Caco-2 (cell line): ENCODE measurements around the gene SLC2A4. TPM values are rescaled to one million over a fixed set of nuclear protein-coding genes. Genes with fewer than 3 reads are reported as not detected.

Experiments used
- BruUV-seq: library from RNA; stranded (reverse); fragments of 400-500 nt; replicated peaks from 2 replicates; lab custom pipeline; 2021; lab: Mats Ljungman, UMichigan
- CTCF ChIA-PET: fragments of 300-600 bp; sonication (Branson Sonifier 250); formaldehyde crosslinking; loops from one replicate; lab custom pipeline; 2022; ENCODE audit warnings: antibody characterized with exemption; lab: Charles Lee
- POLR2A ChIA-PET: fragments of 300-600 bp; sonication (Branson Sonifier 250); formaldehyde crosslinking; loops from one replicate; lab custom pipeline; 2022; ENCODE audit warnings: antibody characterized with exemption; lab: Charles Lee
- DNase-seq, 2 experiments: peaks; one replicate each; pipeline versions ENCODE4 v3.0.0 to v3.0.0-alpha.2; 2020 to 2022
- H3K27me3 ChIP-seq: replicated peaks from 2 replicates; pipeline ENCODE4 v1.6.0; 2011; ENCODE audit warnings: low read length; ENCODE audit not compliant: control insufficient read depth, insufficient read depth
- H3K36me3 ChIP-seq: 2 replicates; pipeline ENCODE4 v1.5.1; 2011; ENCODE audit warnings: low read length; ENCODE audit not compliant: control insufficient read depth, insufficient read depth
- H3K4me1 ChIP-seq: fragments of 250-450 bp; sonication (Bioruptor Pico); 2 replicates; pipeline ENCODE4 v1.5.1; 2020; ENCODE audit warnings: mild to moderate bottlenecking
- H3K4me3 ChIP-seq: 2 replicates; pipeline ENCODE4 v1.5.1; 2011; ENCODE audit warnings: low read depth, mild to moderate bottlenecking, control low read depth, low read length
- H3K9me3 ChIP-seq: fragments of 250-450 bp; sonication (Bioruptor Pico); 2 replicates; pipeline ENCODE4 v1.5.1; 2020; ENCODE audit warnings: mild to moderate bottlenecking, moderate library complexity
- H3K27ac Mint-ChIP-seq: one replicate; pipeline ENCODE4 v1.8.0; 2022; ENCODE audit warnings: mixed read lengths; ENCODE audit not compliant: unreplicated experiment
- H3K27me3 Mint-ChIP-seq: one replicate; pipeline ENCODE4 v1.8.0; 2022; ENCODE audit warnings: mixed read lengths; ENCODE audit not compliant: insufficient read depth, unreplicated experiment
- H3K36me3 Mint-ChIP-seq: one replicate; pipeline ENCODE4 v1.8.0; 2022; ENCODE audit warnings: mild to moderate bottlenecking, mixed read lengths; ENCODE audit not compliant: insufficient read depth, unreplicated experiment
- H3K4me1 Mint-ChIP-seq: one replicate; pipeline ENCODE4 v1.8.0; 2022; ENCODE audit warnings: low read depth, mixed read lengths; ENCODE audit not compliant: unreplicated experiment
- H3K4me3 Mint-ChIP-seq: one replicate; pipeline ENCODE4 v1.8.0; 2022; ENCODE audit warnings: mild to moderate bottlenecking, moderate library complexity, mixed read lengths; ENCODE audit not compliant: unreplicated experiment
- H3K9me3 Mint-ChIP-seq: one replicate; pipeline ENCODE4 v1.8.0; 2022; ENCODE audit warnings: mixed read lengths; ENCODE audit not compliant: unreplicated experiment
- CTCF ChIP-seq, 2 experiments: fragments of 200-600 bp in 1 of 2; IDR thresholded peaks; 1 replicate in 1 of 2; 2 replicates in 1 of 2; pipeline versions ENCODE4 v1.5.1 to v1.8.0; 2011 to 2022; ENCODE audit warnings: antibody characterized with exemption in 1 of 2, control low read depth in 1 of 2, inconsistent platforms in 1 of 2, low read depth in 1 of 2, low read length in 1 of 2, mild to moderate bottlenecking in 1 of 2, moderate library complexity in 1 of 2; ENCODE audit not compliant: insufficient read depth in 1 of 2, severe bottlenecking in 1 of 2, unreplicated experiment in 1 of 2
- intact Hi-C: fragments of 100-400 bp; cut with micrococcal nuclease; formaldehyde crosslinking; loops from one replicate; pipeline ENCODE4 v1.10.0; 2022; ENCODE audit not compliant: unreplicated experiment
- total RNA-seq: library from RNA; stranded (reverse); gene quantifications from 2 replicates; pipeline ENCODE4 v1.2.3, GENCODE V29; 2022

The SLC2A4 gene
- total RNA-seq, 1 experiment from 2014 or later = 0.88 TPM

GRCh38 chr17:7313088-7313889, 31.8 kb downstream of the SLC2A4 start:
- Histone ChIP-seq H3K4me3 (no peak overlapping the region; the same call in 1 of the 2 replicates), H3K4me1 (peaks cover 4% of the 10 kb centered on the region; the same call in 1 of the 2 replicates), H3K36me3 (peaks cover 5% of the 10 kb centered on the region), H3K27me3 (no peaks in the 10 kb centered on the region), H3K9me3 (no peaks in the 10 kb centered on the region)
- H3K27ac Mint-ChIP-seq = peak overlapping the region; percentile 21
- CTCF ChIA-PET = interaction anchor here (0.9 kb wide), 1 partner anchor 17 kb away, joined by 3 read pairs; no protein-coding TSS in a partner anchor
- intact Hi-C loops = no loop called here
- H3K4me3 Mint-ChIP-seq = peak overlapping the region; percentile 82
- POLR2A ChIA-PET = interaction anchor here (1.0 to 1.1 kb wide), 2 partner anchors 16 to 30 kb away, joined by 3 to 7 read pairs; partner anchors contain the start of gene NEURL4
- H3K27me3 Mint-ChIP-seq = no peaks in the 10 kb centered on the region
- BruUV-seq = no TSS peak
- peaks cover 23% of the 10 kb centered on the region for H3K4me1 Mint-ChIP-seq
- peak in 1 of 2 experiments; percentile 4 for TF ChIP-seq CTCF (IDR thresholded peaks at IDR 0.05; ENCODE audit: insufficient read depth in 1 of 2, low read depth in 1 of 2, low read length in 1 of 2, severe bottlenecking in 1 of 2, unreplicated experiment in 1 of 2)
- H3K36me3 Mint-ChIP-seq = peaks cover 66% of the 10 kb centered on the region
- DNase-seq = no peak
- no peaks in the 10 kb centered on the region for H3K9me3 Mint-ChIP-seq

- Mint-ChIP-seq H3K36me3 (peaks cover 58% of the 10 kb centered on the region), H3K27me3 (no peaks in the 10 kb centered on the region), H3K4me1 (peaks cover 23% of the 10 kb centered on the region), H3K27ac (peak overlapping the region; percentile 21), H3K4me3 (peak overlapping the region; percentile 82), H3K9me3 (no peaks in the 10 kb centered on the region)
- Histone ChIP-seq H3K27me3 (no peaks in the 10 kb centered on the region), H3K4me1 (peaks cover 4% of the 10 kb centered on the region; the same call in 1 of the 2 replicates), H3K36me3 (peaks cover 5% of the 10 kb centered on the region), H3K9me3 (no peaks in the 10 kb centered on the region), H3K4me3 (peak overlapping the region; percentile 82)
- POLR2A ChIA-PET = interaction anchor here (0.6 to 1.1 kb wide), 2 partner anchors 15 to 31 kb away, joined by 3 to 7 read pairs (median 3); partner anchors contain the start of gene NEURL4
- BruUV-seq = TSS peak; percentile 76
- CTCF ChIA-PET = interaction anchor here (0.9 kb wide), 1 partner anchor 16 kb away, joined by 3 read pairs; no protein-coding TSS in a partner anchor
- intact Hi-C loops = loop anchor here (2.0 kb wide), 1 partner anchor 15 kb away; the partner anchor contains the start of gene NEURL4
- no peak for TF ChIP-seq CTCF (IDR thresholded peaks at IDR 0.05; ENCODE audit: insufficient read depth in 1 of 2, low read depth in 1 of 2, low read length in 1 of 2, severe bottlenecking in 1 of 2, unreplicated experiment in 1 of 2)
- DNase-seq = no peak
Measured at GRCh38 chr17:7313890-7314718, 32.6 kb downstream of the SLC2A4 start.
